Muscle layer of colon (tissue), 2 donors: Measurements from ENCODE around the gene NFATC4.

Experiments used
- H3K27ac ChIP-seq: one replicate; pipeline ENCODE4 v1.7.0; 2013; ENCODE audit warnings: low read depth, mild to moderate bottlenecking, low read length, moderate library complexity
- H3K27me3 ChIP-seq, 2 donors: one replicate each; pipeline ENCODE4 v1.7.0; 2013; ENCODE audit warnings: low read length in 2 of 2, mild to moderate bottlenecking in 2 of 2; ENCODE audit not compliant: insufficient read depth in 2 of 2, control insufficient read depth in 1 of 2
- H3K36me3 ChIP-seq: one replicate; pipeline ENCODE4 v1.7.0; 2013; ENCODE audit warnings: mild to moderate bottlenecking, low read length; ENCODE audit not compliant: insufficient read depth
- H3K4me1 ChIP-seq: one replicate; pipeline ENCODE4 v1.7.0; 2013; ENCODE audit warnings: mild to moderate bottlenecking, low read length; ENCODE audit not compliant: insufficient read depth
- H3K4me3 ChIP-seq, 2 donors: one replicate each; pipeline ENCODE4 v1.7.0; 2013; ENCODE audit warnings: low read length in 2 of 2, low read depth in 1 of 2, mild to moderate bottlenecking in 1 of 2, moderate library complexity in 1 of 2
- H3K9ac ChIP-seq: one replicate; pipeline ENCODE4 v1.7.0; 2013; ENCODE audit warnings: low read length
- H3K9me3 ChIP-seq: one replicate; pipeline ENCODE4 v1.7.0; 2013; ENCODE audit warnings: mild to moderate bottlenecking, low read length
- donor health status: abdominal sarcoma.
- donor health status: Adenocarcinoma of cecum.

NFATC4 gene

DNA sequence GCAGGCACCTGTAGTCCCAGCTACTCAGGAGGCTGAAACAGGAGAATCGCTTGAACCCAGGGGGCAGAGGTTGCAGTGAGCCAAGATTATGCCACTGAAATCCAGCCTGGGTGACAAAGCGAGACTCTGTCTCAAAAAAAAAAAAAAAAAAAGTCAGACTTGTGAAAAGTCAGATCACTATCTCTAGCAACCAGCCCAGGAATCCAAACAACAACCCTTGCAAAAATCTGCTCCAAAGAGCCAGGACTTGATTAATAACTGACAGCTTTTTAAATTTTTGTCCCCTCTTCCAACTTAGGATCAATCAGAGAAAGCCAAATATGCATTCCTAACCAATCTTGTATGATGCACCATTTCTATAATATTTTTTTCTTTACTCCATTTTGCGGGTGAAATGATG lies 7.7 kb upstream of the NFATC4 start:
- Histone ChIP-seq H3K4me1 (peaks cover 3% of the 10 kb centered on the region), H3K9me3 (no peaks in the 10 kb centered on the region), H3K36me3 (no peaks in the 10 kb centered on the region), H3K9ac (no peak overlapping the region), H3K27me3 (no peaks in the 10 kb centered on the region), H3K27ac (no peak overlapping the region), H3K4me3 (no peak overlapping the region)

DNA sequence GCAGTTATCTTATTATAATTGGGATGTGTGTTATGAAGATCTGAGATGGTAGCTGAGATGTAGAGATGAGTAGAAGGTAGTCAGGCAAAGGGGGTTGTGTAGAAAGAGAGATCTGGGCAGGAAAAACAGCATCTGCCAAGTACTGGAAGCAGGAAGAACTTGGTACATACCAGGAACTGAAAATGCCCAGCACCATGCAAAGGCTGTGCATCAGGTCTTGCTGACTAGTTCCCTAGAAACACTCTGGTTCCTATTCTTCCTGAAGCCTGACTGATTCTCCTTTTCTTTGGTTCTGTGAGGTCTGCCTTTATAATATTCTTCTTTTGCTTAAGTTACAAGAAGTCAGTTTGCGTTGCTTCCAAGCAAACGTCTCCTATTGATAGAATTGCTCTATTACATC lies 6.7 kb upstream of the NFATC4 start:
- Histone ChIP-seq H3K27me3 (no peaks in the 10 kb centered on the region), H3K27ac (no peak overlapping the region), H3K36me3 (no peaks in the 10 kb centered on the region), H3K4me3 (no peak overlapping the region), H3K9ac (no peak overlapping the region), H3K9me3 (no peaks in the 10 kb centered on the region), H3K4me1 (peaks cover 13% of the 10 kb centered on the region)

DNA sequence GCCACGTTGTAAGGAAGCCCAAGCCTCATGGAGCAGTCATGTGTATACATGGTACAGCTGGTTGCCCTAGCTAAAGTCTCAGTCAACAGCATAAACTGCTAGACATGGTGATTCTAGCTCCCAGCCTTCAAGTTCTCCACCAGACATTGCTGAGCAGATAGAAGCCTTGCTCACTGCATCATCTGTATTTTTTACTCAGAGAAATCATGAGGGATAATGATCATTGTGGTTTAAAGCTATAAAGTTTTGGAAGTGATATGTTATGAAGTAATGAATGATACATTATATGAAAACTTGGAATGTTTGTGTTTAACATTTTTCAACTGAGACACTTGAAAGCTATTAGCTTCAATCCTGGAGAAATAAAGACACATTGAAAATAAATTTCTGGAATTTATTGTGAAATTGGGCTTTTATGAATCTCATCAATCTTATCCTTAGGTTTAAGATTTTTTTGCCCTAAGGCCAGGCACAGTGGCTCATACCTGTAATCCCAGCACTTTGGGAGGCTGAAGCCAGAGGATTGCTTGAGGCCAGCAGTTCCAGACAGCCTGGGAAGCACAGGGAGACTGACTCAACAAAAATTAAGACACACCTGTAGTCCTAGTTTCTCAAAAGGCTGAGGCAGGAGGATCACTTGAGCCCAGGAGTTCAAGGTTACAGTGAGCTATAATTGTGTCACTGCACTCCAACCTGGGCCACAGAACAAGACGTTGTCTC lies 5.6 kb upstream of the NFATC4 start:
- no peak overlapping the region for H3K4me3 ChIP-seq
- H3K27me3 ChIP-seq = no peaks in the 10 kb centered on the region
- H3K27ac ChIP-seq = no peak overlapping the region
- no peaks in the 10 kb centered on the region for H3K9me3 ChIP-seq
- H3K36me3 ChIP-seq = no peaks in the 10 kb centered on the region
- no peak overlapping the region for H3K9ac ChIP-seq
- H3K4me1 ChIP-seq = peaks cover 21% of the 10 kb centered on the region

DNA sequence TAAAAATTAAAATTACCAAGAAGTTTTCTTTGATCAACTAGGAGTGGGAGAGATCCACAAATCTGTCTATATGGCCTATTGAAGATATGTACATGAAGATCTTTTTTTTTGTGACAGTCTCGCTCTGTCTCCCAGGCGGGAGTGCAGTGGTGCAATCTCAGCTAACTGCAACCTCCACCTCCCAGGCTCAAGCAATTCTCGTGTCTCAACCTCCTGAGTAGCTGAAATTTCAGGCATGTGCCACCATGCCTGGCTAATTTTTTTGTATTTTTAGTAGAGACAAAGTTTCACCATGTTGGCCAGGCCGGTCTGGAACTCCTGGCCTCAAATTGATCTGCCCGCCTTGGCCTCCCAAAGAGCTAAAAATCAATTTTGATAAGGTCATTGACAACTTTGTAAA lies 4.6 kb upstream of the NFATC4 start:
- Histone ChIP-seq H3K36me3 (no peaks in the 10 kb centered on the region), H3K9ac (no peak overlapping the region), H3K27me3 (no peaks in the 10 kb centered on the region), H3K4me3 (no peak overlapping the region), H3K9me3 (no peaks in the 10 kb centered on the region), H3K27ac (no peak overlapping the region), H3K4me1 (peaks cover 24% of the 10 kb centered on the region)

DNA sequence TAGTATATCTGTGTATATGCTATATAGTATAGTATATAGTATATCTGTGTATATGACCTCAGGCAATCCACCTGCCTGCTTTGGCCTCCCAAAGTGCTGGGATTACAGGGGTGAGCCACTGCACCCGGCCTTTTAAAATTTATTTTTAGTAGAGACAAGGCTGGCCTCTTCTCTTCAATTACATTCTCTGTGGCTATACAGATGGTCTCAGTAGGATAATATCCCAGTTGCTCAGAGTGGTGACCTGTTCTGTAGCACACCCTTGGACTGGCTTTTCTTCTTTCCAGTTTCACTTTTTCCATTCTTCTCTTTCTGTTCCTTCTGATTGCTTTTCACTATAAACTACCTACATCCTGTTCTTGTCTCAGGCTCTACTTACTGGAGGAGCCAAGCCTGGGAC lies 3.1 kb upstream of the NFATC4 start:
- no peaks in the 10 kb centered on the region for H3K27me3 ChIP-seq
- no peak overlapping the region for H3K4me3 ChIP-seq
- H3K9me3 ChIP-seq = no peaks in the 10 kb centered on the region
- H3K27ac ChIP-seq = peak overlapping the region; percentile 99
- H3K4me1 ChIP-seq = peaks cover 24% of the 10 kb centered on the region
- no peaks in the 10 kb centered on the region for H3K36me3 ChIP-seq
- no peak overlapping the region for H3K9ac ChIP-seq

DNA sequence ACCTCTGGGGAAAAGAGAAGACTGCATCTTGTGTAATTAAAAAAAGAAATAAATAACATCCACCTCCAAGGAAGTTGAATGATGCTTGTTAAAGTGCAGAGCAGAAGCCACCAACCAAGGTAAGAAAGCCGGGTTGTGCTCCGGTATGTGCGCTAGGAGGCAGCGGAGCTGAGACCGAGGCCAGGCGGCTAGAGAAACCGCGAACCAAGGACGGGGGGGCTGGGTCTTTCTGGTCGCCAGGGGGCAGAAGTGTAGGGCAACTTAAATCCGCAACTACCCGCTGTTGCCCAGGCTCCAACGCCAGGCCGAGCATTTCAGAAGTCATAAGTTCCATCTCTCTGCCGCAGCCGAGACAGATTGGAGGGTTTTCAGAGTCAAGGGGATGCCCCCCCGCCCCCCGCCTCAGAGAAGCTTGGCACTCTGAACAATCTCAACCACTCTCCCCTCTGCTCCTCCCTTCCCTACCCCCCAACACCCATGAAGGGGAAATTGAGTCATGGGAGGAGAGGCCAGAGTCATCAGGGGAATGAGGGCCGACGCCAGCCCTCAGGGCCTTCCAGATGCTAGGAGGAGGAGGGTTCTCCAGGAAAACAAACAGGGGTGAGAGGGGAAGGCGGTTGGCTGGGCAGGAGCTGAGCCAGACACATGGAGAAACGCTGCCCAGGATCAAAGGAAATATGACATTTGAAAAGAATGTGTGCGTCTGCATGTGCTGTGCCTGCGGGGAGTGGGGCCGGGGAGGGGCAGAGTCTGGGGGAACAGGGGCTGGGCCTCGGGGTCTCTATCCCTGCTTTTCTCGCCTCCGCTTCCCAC lies 2.2 kb upstream of the NFATC4 start:
- H3K9me3 ChIP-seq = no peaks in the 10 kb centered on the region
- H3K9ac ChIP-seq = peak overlapping the region; percentile 95
- peak overlapping the region; percentile 99 for H3K27ac ChIP-seq
- no peaks in the 10 kb centered on the region for H3K36me3 ChIP-seq
- H3K27me3 ChIP-seq = no peaks in the 10 kb centered on the region
- H3K4me3 ChIP-seq = peak overlapping the region in 1 of 2 donors; percentile 84
- peaks cover 24% of the 10 kb centered on the region for H3K4me1 ChIP-seq

DNA sequence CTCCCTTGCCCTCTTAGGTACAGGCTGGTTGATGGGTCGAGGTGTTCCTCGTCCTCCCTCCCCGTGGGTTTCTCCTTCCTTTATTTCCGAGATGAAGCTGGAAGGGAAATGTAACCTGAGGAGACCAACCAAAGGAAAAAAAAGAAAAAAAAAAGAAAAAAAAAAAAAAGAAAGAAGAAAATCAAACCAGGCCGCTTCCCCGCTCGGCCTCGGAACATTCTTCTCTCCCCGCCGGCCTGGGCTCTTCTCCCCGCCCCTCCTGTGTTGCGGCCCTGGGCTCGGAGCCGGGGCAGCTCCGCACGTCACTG lies 1.6 kb upstream of the NFATC4 start:
- H3K9me3 ChIP-seq = no peaks in the 10 kb centered on the region
- no peaks in the 10 kb centered on the region for H3K36me3 ChIP-seq
- H3K4me3 ChIP-seq = peak overlapping the region; percentile 70 to 84
- H3K4me1 ChIP-seq = peaks cover 24% of the 10 kb centered on the region
- H3K9ac ChIP-seq = peak overlapping the region; percentile 95
- no peaks in the 10 kb centered on the region for H3K27me3 ChIP-seq
- peak overlapping the region; percentile 99 for H3K27ac ChIP-seq

DNA sequence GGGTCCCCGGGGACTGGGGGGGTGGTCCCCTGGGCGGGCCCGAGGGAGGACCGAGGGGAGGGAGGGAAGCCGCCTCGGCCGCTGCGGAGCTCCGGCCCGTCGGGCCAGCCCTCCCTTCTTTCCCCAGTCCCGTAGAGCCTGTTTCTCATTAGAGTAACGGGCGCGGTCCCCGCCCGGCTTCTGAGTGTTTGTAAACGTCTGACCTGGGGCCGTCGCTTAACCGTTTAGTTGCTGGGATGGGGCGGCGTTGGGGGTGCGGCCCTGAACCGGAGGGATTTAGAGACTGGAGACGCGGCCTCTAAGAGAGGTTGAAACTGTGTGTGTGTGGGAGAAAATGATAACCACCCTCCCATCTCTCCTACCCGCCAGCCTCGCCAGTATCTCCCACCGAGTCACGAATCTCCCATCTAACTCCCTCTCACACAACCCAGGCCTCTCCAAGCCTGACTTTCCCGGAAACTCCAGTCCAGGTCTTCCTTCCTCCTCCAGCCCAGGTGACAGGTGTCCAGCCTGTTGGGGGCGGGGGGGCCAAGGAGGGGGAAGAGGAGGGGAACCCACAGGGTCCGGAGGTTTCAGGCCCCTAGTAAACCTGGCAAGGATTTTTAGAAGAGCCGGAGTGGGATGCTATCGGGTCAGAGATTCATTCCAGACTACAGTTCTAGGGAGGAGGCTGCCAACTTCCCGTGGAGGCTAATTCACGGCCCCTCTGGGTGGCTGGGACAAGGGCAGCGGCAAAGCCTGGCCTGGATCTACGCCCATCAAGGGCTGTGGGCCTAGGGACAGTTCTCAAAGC lies 1.1 kb upstream of the NFATC4 start:
- H3K27me3 ChIP-seq = no peaks in the 10 kb centered on the region
- no peaks in the 10 kb centered on the region for H3K9me3 ChIP-seq
- H3K27ac ChIP-seq = peak overlapping the region; percentile 99
- peak overlapping the region; percentile 70 to 84 for H3K4me3 ChIP-seq
- peaks cover 24% of the 10 kb centered on the region for H3K4me1 ChIP-seq
- no peaks in the 10 kb centered on the region for H3K36me3 ChIP-seq
- H3K9ac ChIP-seq = peak overlapping the region; percentile 95

DNA sequence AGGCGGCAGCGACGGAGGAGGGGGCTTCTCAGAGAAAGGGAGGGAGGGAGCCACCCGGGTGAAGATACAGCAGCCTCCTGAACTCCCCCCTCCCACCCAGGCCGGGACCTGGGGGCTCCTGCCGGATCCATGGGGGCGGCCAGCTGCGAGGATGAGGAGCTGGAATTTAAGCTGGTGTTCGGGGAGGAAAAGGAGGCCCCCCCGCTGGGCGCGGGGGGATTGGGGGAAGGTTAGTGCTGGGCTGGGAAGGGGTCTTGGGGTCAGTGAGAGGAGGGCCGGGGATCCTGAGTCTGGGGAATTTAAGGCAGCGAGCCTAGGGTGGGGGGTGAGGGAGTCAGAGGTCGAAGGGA lies 203 bp downstream of the NFATC4 start:
- Histone ChIP-seq H3K27me3 (no peaks in the 10 kb centered on the region), H3K4me3 (peak overlapping the region; percentile 84 to 100), H3K27ac (peak overlapping the region; percentile 99), H3K4me1 (peaks cover 24% of the 10 kb centered on the region), H3K36me3 (peaks cover 2% of the 10 kb centered on the region), H3K9me3 (no peaks in the 10 kb centered on the region), H3K9ac (peak overlapping the region; percentile 86)

DNA sequence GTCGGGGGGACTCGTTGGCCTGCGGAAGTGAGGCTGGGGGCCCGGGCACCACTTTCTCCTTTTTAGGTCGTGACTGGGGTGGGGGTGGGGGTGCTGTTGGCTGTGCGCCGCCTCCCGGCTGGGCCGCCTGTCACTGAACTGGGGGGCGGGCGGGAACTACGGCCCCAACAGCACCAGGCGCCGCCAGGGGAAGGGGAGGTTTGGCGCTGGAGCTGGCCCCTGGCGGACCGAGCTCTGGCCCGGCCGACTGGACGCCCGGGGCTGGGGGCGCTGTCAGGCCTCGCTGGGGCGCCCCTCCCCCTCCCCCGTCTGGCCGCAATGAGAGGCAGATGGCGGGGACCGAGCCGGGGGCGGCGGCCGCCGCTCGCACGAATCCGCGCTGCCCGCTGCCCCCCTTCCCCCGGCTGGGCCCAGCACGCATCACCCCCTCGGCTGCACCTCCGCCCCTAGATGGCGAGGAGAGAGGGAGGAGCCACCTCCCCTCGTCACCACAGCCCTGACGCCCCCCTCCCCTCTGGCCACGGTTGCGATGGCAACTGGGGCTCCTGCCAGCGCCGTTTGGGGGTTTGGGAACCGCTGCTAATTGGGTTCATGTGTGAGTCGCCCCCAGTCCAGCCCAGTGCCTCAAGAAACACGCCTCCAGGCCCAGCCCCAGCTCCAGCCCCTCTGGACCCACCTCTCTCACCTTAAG lies 723 bp downstream of the NFATC4 start:
- Histone ChIP-seq H3K36me3 (peaks cover 7% of the 10 kb centered on the region), H3K9me3 (no peaks in the 10 kb centered on the region), H3K4me3 (peak overlapping the region; percentile 84 to 100), H3K9ac (peak overlapping the region; percentile 86), H3K27ac (peak overlapping the region; percentile 99), H3K4me1 (peaks cover 24% of the 10 kb centered on the region), H3K27me3 (no peaks in the 10 kb centered on the region)

DNA sequence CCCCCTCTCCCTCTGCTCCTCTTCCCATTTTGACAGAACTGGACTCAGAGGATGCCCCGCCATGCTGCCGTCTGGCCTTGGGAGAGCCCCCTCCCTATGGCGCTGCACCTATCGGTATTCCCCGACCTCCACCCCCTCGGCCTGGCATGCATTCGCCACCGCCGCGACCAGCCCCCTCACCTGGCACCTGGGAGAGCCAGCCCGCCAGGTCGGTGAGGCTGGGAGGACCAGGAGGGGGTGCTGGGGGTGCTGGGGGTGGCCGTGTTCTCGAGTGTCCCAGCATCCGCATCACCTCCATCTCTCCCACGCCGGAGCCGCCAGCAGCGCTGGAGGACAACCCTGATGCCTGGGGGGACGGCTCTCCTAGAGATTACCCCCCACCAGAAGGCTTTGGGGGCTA lies 1.5 kb downstream of the NFATC4 start:
- H3K9me3 ChIP-seq = no peaks in the 10 kb centered on the region
- H3K36me3 ChIP-seq = peaks cover 13% of the 10 kb centered on the region
- peak overlapping the region in 1 of 2 donors; percentile 84 for H3K4me3 ChIP-seq
- H3K27ac ChIP-seq = peak overlapping the region; percentile 99
- no peaks in the 10 kb centered on the region for H3K27me3 ChIP-seq
- H3K4me1 ChIP-seq = peaks cover 24% of the 10 kb centered on the region
- H3K9ac ChIP-seq = no peak overlapping the region
